Caco-2 (cell line): ENCODE results near the gene SLC5A2. TPM values are rescaled to one million over a fixed set of nuclear protein-coding genes. Genes with fewer than 3 reads are reported as not detected.

ENCODE experiments used
- BruUV-seq: library from RNA; stranded (reverse); fragments of 400-500 nt; replicated peaks from 2 replicates; lab custom pipeline; 2021; lab: Mats Ljungman, UMichigan
- CTCF ChIA-PET: fragments of 300-600 bp; sonication (Branson Sonifier 250); formaldehyde crosslinking; loops from one replicate; lab custom pipeline; 2022; ENCODE audit warnings: antibody characterized with exemption; lab: Charles Lee
- POLR2A ChIA-PET: fragments of 300-600 bp; sonication (Branson Sonifier 250); formaldehyde crosslinking; loops from one replicate; lab custom pipeline; 2022; ENCODE audit warnings: antibody characterized with exemption; lab: Charles Lee
- DNase-seq, 2 experiments: peaks; one replicate each; pipeline versions ENCODE4 v3.0.0 to v3.0.0-alpha.2; 2020 to 2022
- H3K27me3 ChIP-seq: replicated peaks from 2 replicates; pipeline ENCODE4 v1.6.0; 2011; ENCODE audit warnings: low read length; ENCODE audit not compliant: control insufficient read depth, insufficient read depth
- H3K36me3 ChIP-seq: 2 replicates; pipeline ENCODE4 v1.5.1; 2011; ENCODE audit warnings: low read length; ENCODE audit not compliant: control insufficient read depth, insufficient read depth
- H3K4me1 ChIP-seq: fragments of 250-450 bp; sonication (Bioruptor Pico); 2 replicates; pipeline ENCODE4 v1.5.1; 2020; ENCODE audit warnings: mild to moderate bottlenecking
- H3K4me3 ChIP-seq: 2 replicates; pipeline ENCODE4 v1.5.1; 2011; ENCODE audit warnings: low read depth, mild to moderate bottlenecking, control low read depth, low read length
- H3K9me3 ChIP-seq: fragments of 250-450 bp; sonication (Bioruptor Pico); 2 replicates; pipeline ENCODE4 v1.5.1; 2020; ENCODE audit warnings: mild to moderate bottlenecking, moderate library complexity
- H3K27ac Mint-ChIP-seq: one replicate; pipeline ENCODE4 v1.8.0; 2022; ENCODE audit warnings: mixed read lengths; ENCODE audit not compliant: unreplicated experiment
- H3K27me3 Mint-ChIP-seq: one replicate; pipeline ENCODE4 v1.8.0; 2022; ENCODE audit warnings: mixed read lengths; ENCODE audit not compliant: insufficient read depth, unreplicated experiment
- H3K36me3 Mint-ChIP-seq: one replicate; pipeline ENCODE4 v1.8.0; 2022; ENCODE audit warnings: mild to moderate bottlenecking, mixed read lengths; ENCODE audit not compliant: insufficient read depth, unreplicated experiment
- H3K4me1 Mint-ChIP-seq: one replicate; pipeline ENCODE4 v1.8.0; 2022; ENCODE audit warnings: low read depth, mixed read lengths; ENCODE audit not compliant: unreplicated experiment
- H3K4me3 Mint-ChIP-seq: one replicate; pipeline ENCODE4 v1.8.0; 2022; ENCODE audit warnings: mild to moderate bottlenecking, moderate library complexity, mixed read lengths; ENCODE audit not compliant: unreplicated experiment
- H3K9me3 Mint-ChIP-seq: one replicate; pipeline ENCODE4 v1.8.0; 2022; ENCODE audit warnings: mixed read lengths; ENCODE audit not compliant: unreplicated experiment
- intact Hi-C: fragments of 100-400 bp; cut with micrococcal nuclease; formaldehyde crosslinking; loops from one replicate; pipeline ENCODE4 v1.10.0; 2022; ENCODE audit not compliant: unreplicated experiment
- total RNA-seq: library from RNA; stranded (reverse); gene quantifications from 2 replicates; pipeline ENCODE4 v1.2.3, GENCODE V29; 2022
- TF ChIP-seq, protein P1 (sequence below), 2 experiments: fragments of 200-600 bp in 1 of 2; IDR thresholded peaks; 1 replicate in 1 of 2; 2 replicates in 1 of 2; pipeline versions ENCODE4 v1.5.1 to v1.8.0; 2011 to 2022; ENCODE audit warnings: antibody characterized with exemption in 1 of 2, control low read depth in 1 of 2, inconsistent platforms in 1 of 2, low read depth in 1 of 2, low read length in 1 of 2, mild to moderate bottlenecking in 1 of 2, moderate library complexity in 1 of 2; ENCODE audit not compliant: insufficient read depth in 1 of 2, severe bottlenecking in 1 of 2, unreplicated experiment in 1 of 2

Gene SLC5A2
- total RNA-seq, 1 experiment from 2014 or later: 3.0 TPM

DNA sequence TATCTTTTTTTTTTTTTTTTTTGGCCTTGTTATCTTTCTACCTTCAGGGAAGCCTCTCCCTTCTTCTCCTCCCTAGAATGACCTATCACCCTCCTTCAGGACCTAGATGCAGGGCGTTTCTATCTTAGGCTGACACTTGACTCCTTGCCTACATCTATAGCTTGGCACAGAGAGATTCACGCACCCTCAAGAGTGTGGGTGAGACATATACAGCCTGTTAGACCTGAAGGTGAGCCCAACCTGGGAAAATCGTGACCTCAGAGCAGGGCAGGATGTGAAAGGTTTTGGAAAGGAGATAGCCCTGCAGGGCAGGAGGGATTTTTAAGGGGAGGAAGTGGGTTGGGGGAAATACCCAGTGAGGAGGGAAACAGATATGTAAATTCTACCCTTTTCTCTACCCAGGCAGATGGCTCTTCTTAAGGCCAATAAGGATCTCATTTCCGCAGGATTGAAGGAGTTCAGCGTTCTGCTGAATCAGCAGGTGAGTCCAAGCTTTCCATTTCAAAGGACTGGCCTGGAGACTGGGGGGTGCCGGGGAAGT lies 44.9 kb downstream of the SLC5A2 start, which contains the start of gene AHSP:
Gene AHSP (plus strand): TSS at position 167 of the 541 bp plus-strand sequence. CDS start 240 bp downstream, at position 407.
- intact Hi-C loops: no loop called here
- Histone ChIP-seq H3K27me3 (no peaks in the 10 kb centered on the region), H3K36me3 (no peaks in the 10 kb centered on the region), H3K9me3 (no peaks in the 10 kb centered on the region), H3K4me1 (no peaks in the 10 kb centered on the region), H3K4me3 (no peak within 1 kb of the TSS)
- H3K36me3 Mint-ChIP-seq: no peaks in the 10 kb centered on the region
- no peak within 1 kb of the TSS for H3K27ac Mint-ChIP-seq
- ChIA-PET CTCF (interaction anchor here (0.6 kb wide), 1 partner anchor 30 kb away, joined by 3 read pairs; no protein-coding TSS in a partner anchor), POLR2A (no interaction called here)
- no peaks in the 10 kb centered on the region for H3K4me1 Mint-ChIP-seq
- no peak within 1 kb of the TSS for H3K4me3 Mint-ChIP-seq
- BruUV-seq: no TSS peak
- TF ChIP-seq, protein P1, sequence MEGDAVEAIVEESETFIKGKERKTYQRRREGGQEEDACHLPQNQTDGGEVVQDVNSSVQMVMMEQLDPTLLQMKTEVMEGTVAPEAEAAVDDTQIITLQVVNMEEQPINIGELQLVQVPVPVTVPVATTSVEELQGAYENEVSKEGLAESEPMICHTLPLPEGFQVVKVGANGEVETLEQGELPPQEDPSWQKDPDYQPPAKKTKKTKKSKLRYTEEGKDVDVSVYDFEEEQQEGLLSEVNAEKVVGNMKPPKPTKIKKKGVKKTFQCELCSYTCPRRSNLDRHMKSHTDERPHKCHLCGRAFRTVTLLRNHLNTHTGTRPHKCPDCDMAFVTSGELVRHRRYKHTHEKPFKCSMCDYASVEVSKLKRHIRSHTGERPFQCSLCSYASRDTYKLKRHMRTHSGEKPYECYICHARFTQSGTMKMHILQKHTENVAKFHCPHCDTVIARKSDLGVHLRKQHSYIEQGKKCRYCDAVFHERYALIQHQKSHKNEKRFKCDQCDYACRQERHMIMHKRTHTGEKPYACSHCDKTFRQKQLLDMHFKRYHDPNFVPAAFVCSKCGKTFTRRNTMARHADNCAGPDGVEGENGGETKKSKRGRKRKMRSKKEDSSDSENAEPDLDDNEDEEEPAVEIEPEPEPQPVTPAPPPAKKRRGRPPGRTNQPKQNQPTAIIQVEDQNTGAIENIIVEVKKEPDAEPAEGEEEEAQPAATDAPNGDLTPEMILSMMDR (IDR thresholded peaks at IDR 0.05; ENCODE audit: insufficient read depth in 1 of 2, low read depth in 1 of 2, low read length in 1 of 2, severe bottlenecking in 1 of 2, unreplicated experiment in 1 of 2): no peak
- no peaks in the 10 kb centered on the region for H3K9me3 Mint-ChIP-seq
- no peak for DNase-seq
- H3K27me3 Mint-ChIP-seq: peaks cover 8% of the 10 kb centered on the region

DNA sequence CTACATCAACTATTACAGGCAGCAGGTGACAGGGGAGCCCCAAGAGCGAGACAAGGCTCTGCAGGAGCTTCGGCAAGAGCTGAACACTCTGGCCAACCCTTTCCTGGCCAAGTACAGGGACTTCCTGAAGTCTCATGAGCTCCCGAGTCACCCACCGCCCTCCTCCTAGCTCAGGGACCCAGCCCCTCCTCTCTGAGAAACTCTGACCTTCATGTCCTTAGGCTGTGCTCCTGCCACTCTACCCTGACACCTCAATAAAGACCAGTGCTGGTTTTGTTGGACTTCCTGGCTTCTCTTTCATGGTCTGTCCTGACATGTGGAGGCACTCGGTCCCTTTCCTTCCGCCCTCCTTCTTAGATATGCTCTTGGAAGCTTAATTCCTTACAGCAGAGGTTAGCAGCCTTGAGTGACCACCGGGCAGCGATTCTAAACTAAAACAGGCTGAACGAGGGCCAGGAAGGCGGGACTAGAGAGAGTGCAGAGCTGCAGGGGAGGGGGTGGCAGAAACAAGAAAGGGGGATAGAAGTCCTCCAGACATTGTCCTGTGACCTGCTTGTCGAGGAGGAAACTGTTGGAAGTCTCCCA lies 45.7 kb downstream of the SLC5A2 start:
- ChIA-PET CTCF (interaction anchor here (0.6 kb wide), 2 partner anchors 29 to 389 kb away, joined by 3 read pairs; no protein-coding TSS in a partner anchor), POLR2A (no interaction called here)
- no peak overlapping the region for H3K27ac Mint-ChIP-seq
- peaks cover 8% of the 10 kb centered on the region for H3K27me3 Mint-ChIP-seq
- H3K9me3 Mint-ChIP-seq: no peaks in the 10 kb centered on the region
- intact Hi-C loops: no loop called here
- H3K4me1 Mint-ChIP-seq: no peaks in the 10 kb centered on the region
- BruUV-seq: no TSS peak
- Histone ChIP-seq H3K9me3 (no peaks in the 10 kb centered on the region), H3K27me3 (no peaks in the 10 kb centered on the region), H3K4me1 (no peaks in the 10 kb centered on the region), H3K4me3 (no peak overlapping the region; the same call in 1 of the 2 replicates), H3K36me3 (no peaks in the 10 kb centered on the region)
- TF ChIP-seq, protein P1 (IDR thresholded peaks at IDR 0.05; ENCODE audit: insufficient read depth in 1 of 2, low read depth in 1 of 2, low read length in 1 of 2, severe bottlenecking in 1 of 2, unreplicated experiment in 1 of 2): no peak
- DNase-seq: no peak
- H3K36me3 Mint-ChIP-seq: no peaks in the 10 kb centered on the region
- peak overlapping the region; percentile 60 for H3K4me3 Mint-ChIP-seq

DNA sequence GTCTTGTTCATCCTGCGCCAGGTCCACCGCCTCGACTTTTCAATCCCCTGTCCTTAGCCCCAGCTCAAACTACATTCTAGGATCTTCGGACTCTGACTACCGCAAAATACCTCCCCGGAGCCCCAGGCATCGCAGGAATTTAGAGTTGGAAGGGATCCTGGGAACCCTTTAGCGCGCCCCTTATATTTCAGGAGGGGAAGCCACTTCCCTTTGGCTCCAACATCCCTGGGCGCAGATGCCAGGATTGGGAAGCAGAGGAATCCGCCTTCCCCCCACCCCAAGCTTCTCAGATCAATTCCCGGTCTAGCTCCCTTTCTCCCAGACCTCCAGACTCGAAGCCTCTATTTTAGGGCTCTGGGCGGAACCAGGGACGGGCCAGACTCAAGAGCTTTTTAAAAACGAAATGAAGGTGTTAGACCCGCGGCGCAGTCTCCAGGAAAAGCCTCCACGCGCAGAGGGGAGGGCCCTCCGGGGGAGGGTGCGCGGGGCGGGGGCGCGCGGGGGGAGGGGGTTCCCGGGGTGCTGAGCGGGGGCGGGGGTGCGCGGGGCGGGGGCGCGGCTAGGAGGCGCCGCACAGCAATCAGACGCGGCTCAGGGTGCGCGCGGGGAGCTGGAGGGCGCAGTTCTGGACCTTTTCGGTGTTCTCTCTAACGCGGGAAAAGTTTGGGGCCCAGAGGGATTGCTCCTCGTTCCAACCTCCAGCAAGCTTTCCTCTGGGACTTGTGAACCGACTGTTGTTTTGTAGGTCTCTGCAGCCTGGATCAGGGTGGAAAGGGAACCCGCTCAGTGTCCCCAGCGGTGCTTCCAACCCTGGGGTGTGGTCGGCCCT lies 46.4 kb downstream of the SLC5A2 start:
- Mint-ChIP-seq H3K27me3 (peaks cover 8% of the 10 kb centered on the region), H3K4me3 (peak overlapping the region; percentile 60)

More for the DNA sequence above, 46.4 kb downstream of the SLC5A2 start:
- Histone ChIP-seq H3K4me3 (peak overlapping the region; percentile 29), H3K9me3 (no peaks in the 10 kb centered on the region), H3K4me1 (no peaks in the 10 kb centered on the region), H3K36me3 (no peaks in the 10 kb centered on the region), H3K27me3 (no peaks in the 10 kb centered on the region)
- ChIA-PET CTCF (interaction anchor here (0.6 kb wide), 1 partner anchor 389 kb away, joined by 3 read pairs; no protein-coding TSS in a partner anchor), POLR2A (no interaction called here)
- BruUV-seq: no TSS peak
- Mint-ChIP-seq H3K36me3 (no peaks in the 10 kb centered on the region), H3K9me3 (no peaks in the 10 kb centered on the region), H3K4me1 (no peaks in the 10 kb centered on the region), H3K27ac (no peak overlapping the region)
- intact Hi-C loops: no loop called here
- no peak for DNase-seq
- TF ChIP-seq, protein P1 (IDR thresholded peaks at IDR 0.05; ENCODE audit: insufficient read depth in 1 of 2, low read depth in 1 of 2, low read length in 1 of 2, severe bottlenecking in 1 of 2, unreplicated experiment in 1 of 2): no peak
